Testis (tissue), 3 donors: Measurements from ENCODE around the gene TROAP. TPM values are rescaled to one million over a fixed set of nuclear protein-coding genes. Genes with fewer than 3 reads are reported as not detected.

Experiments
- DNase-seq: peaks from one replicate; pipeline ENCODE4 v3.0.0-alpha.2; 2019
- H3K27ac ChIP-seq, 2 donors: fragments of 200-600 bp; sonication (generic); one replicate each; pipeline ENCODE4 v1.5.1; 2019
- H3K27me3 ChIP-seq: fragments of 200-600 bp; sonication (generic); one replicate; pipeline ENCODE4 v1.5.1; 2019
- H3K36me3 ChIP-seq: fragments of 200-600 bp; sonication (generic); one replicate; pipeline ENCODE4 v1.5.1; 2017; ENCODE audit warnings: low read depth; ENCODE audit errors: missing control alignments
- H3K4me1 ChIP-seq: fragments of 200-600 bp; sonication (generic); one replicate; pipeline ENCODE4 v1.5.1; 2019
- H3K4me3 ChIP-seq, 2 donors: fragments of 200-600 bp; sonication (generic); one replicate each; pipeline ENCODE4 v1.5.1; 2017 to 2019
- H3K9me3 ChIP-seq: fragments of 200-600 bp; sonication (generic); one replicate; pipeline ENCODE4 v1.5.1; 2017
- POLR2A ChIP-seq: fragments of 450-650 bp; IDR thresholded peaks from one replicate; pipeline ENCODE4 v1.6.1; 2017; ENCODE audit warnings: antibody characterized with exemption, mild to moderate bottlenecking, moderate library complexity
- WGBS, 2 donors: methylation state at CpG; one replicate each; pipeline ENCODE4 v1.1.5; 2018; 5-methylcytosine and 5-hydroxymethylcytosine counted together
- intact Hi-C: fragments of 100-400 bp; cut with DNase I; formaldehyde crosslinking; loops from one replicate; pipeline ENCODE4 v1.15.1; 2023; ENCODE audit warnings: low total_unique reads
- polyA plus RNA-seq: library from polyadenylated mRNA; stranded (reverse); fragments of 350-450 nt; fragmentation: Illumina TruSeq; extraction: RNeasy Lipid Tissue Mini Kit (QIAGEN cat#74804); gene quantifications from one replicate; pipeline ENCODE4 v1.2.3, GENCODE V29; 2014; ENCODE audit warnings: low read depth, low replicate concordance; ENCODE audit not compliant: insufficient read depth
- total RNA-seq, 2 donors: library from RNA; depleted of rRNA; stranded (reverse); fragments of >200 nt; gene quantifications; one replicate each; pipeline ENCODE4 v1.2.3, GENCODE V29; 2016
- TF ChIP-seq, protein P1 (sequence below), 3 experiments: fragments of 450-650 bp in 2 of 3; fragments of 200-600 bp in 1 of 3; sonication (generic) in 1 of 3; IDR thresholded peaks; one replicate each; pipeline ENCODE4 v1.5.1; 2016 to 2019; ENCODE audit warnings: antibody characterized with exemption in 3 of 3, mild to moderate bottlenecking in 2 of 3, moderate library complexity in 1 of 3

Gene TROAP
- total and polyA plus RNA-seq, 3 donors from 2014 or later = 22.8 to 61.7 (median 36.1) TPM

- WGBS, 2 donors = 95 to 96% methylated on average over 1 of the region's 1 CpG
- intact Hi-C loops = no loop called here
Observed at GRCh38 chr12:49362077-49362476, 39.0 kb downstream of the TROAP start.

GRCh38 chr12:49364989-49365388 is 41.9 kb downstream of the TROAP start:
- no peaks in the 10 kb centered on the region for H3K27me3 ChIP-seq
- DNase-seq = no peak
- no peaks in the 10 kb centered on the region for H3K36me3 ChIP-seq
- intact Hi-C loops = no loop called here
- H3K4me3 ChIP-seq = no peak overlapping the region
- WGBS, 2 donors = 72 to 82% methylated on average over 1 of the region's 1 CpG
- no peaks in the 10 kb centered on the region for H3K9me3 ChIP-seq
- H3K27ac ChIP-seq = no peak overlapping the region
- H3K4me1 ChIP-seq = peaks cover 18% of the 10 kb centered on the region
- no peak for TF ChIP-seq POLR2A
- TF ChIP-seq, protein P1, sequence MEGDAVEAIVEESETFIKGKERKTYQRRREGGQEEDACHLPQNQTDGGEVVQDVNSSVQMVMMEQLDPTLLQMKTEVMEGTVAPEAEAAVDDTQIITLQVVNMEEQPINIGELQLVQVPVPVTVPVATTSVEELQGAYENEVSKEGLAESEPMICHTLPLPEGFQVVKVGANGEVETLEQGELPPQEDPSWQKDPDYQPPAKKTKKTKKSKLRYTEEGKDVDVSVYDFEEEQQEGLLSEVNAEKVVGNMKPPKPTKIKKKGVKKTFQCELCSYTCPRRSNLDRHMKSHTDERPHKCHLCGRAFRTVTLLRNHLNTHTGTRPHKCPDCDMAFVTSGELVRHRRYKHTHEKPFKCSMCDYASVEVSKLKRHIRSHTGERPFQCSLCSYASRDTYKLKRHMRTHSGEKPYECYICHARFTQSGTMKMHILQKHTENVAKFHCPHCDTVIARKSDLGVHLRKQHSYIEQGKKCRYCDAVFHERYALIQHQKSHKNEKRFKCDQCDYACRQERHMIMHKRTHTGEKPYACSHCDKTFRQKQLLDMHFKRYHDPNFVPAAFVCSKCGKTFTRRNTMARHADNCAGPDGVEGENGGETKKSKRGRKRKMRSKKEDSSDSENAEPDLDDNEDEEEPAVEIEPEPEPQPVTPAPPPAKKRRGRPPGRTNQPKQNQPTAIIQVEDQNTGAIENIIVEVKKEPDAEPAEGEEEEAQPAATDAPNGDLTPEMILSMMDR (IDR thresholded peaks at IDR 0.05) = no peak

More at GRCh38 chr12:49362077-49362476, 39.0 kb downstream of the TROAP start:
- TF ChIP-seq POLR2A = no peak
- TF ChIP-seq, protein P1 (IDR thresholded peaks at IDR 0.05) = no peak
- no peak overlapping the region for H3K4me3 ChIP-seq
- DNase-seq = no peak
- H3K27ac ChIP-seq = no peak overlapping the region
- H3K9me3 ChIP-seq = no peaks in the 10 kb centered on the region
- no peaks in the 10 kb centered on the region for H3K27me3 ChIP-seq
- peaks cover 7% of the 10 kb centered on the region for H3K4me1 ChIP-seq
- no peaks in the 10 kb centered on the region for H3K36me3 ChIP-seq

- no peak for DNase-seq
- 64% methylated on average over 5 of the region's 5 CpGs for WGBS, 2 donors
- H3K36me3 ChIP-seq = no peaks in the 10 kb centered on the region
- TF ChIP-seq, protein P1 (IDR thresholded peaks at IDR 0.05) = no peak
- no peak for TF ChIP-seq POLR2A
- H3K27me3 ChIP-seq = no peaks in the 10 kb centered on the region
- H3K9me3 ChIP-seq = no peaks in the 10 kb centered on the region
- peaks cover 18% of the 10 kb centered on the region for H3K4me1 ChIP-seq
- peak overlapping the region in 1 of 2 donors; percentile 99 for H3K27ac ChIP-seq
- H3K4me3 ChIP-seq = no peak overlapping the region
- intact Hi-C loops = no loop called here
Observed at GRCh38 chr12:49365542-49365941, 42.5 kb downstream of the TROAP start.

GRCh38 chr12:49366096-49366651 is 43.1 kb downstream of the TROAP start:
- intact Hi-C loops = no loop called here
- Histone ChIP-seq H3K9me3 (no peaks in the 10 kb centered on the region), H3K27ac (peak overlapping the region; percentile 98 to 99), H3K4me3 (peak overlapping the region; percentile 91 to 95), H3K4me1 (peaks cover 18% of the 10 kb centered on the region), H3K36me3 (no peaks in the 10 kb centered on the region), H3K27me3 (no peaks in the 10 kb centered on the region)
- no peak for DNase-seq
- 7 to 10% methylated on average over 25 to 38 of the region's 38 CpGs for WGBS, 2 donors
- TF ChIP-seq, protein P1 (IDR thresholded peaks at IDR 0.05) = no peak
- TF ChIP-seq POLR2A = no peak
